ENCODE results near the gene CLCNKA. TPM values are rescaled to one million over a fixed set of nuclear protein-coding genes. Genes with fewer than 3 reads are reported as not detected.

CLCNKA gene
- polyA plus RNA-seq, 1 of the 3 experiments (the other 2 are of a cell fraction), result 0.03 TPM

Small RNA genes within 50 kb of the gene (small RNA-seq; reads per million reads assigned to genes)
- 0 reads per million in 7 experiments for gene AL355994.1
- 0 reads per million in 7 experiments for gene AL355994.5

Other genes starting within 250 kb of the CLCNKA start
- 2.8 and 4.1 TPM in 2 replicates for gene UQCRHL, start 214.4 kb upstream of the CLCNKA start, polyA plus RNA-seq (2012; rRNA removed)
- gene SPEN, start 174.3 kb upstream of the CLCNKA start, polyA plus RNA-seq (2012; rRNA removed), result 3.2 and 6.1 TPM in 2 replicates
- 54.1 and 56.4 TPM in 2 replicates for gene ZBTB17, start 45.9 kb upstream of the CLCNKA start, polyA plus RNA-seq (2012; rRNA removed)
- gene SRARP, start 17.8 kb upstream of the CLCNKA start, polyA plus RNA-seq (2012; rRNA removed), result not detected in 2 replicates
- gene HSPB7, start 4.0 kb upstream of the CLCNKA start, polyA plus RNA-seq (2012; rRNA removed), result 0.05 and 0.23 TPM in 2 replicates
- gene CLCNKB, start 21.7 kb downstream of the CLCNKA start, polyA plus RNA-seq (2012; rRNA removed), result 0.37 and 0.41 TPM in 2 replicates
- 0.97 and 1.6 TPM in 2 replicates for gene FAM131C, start 51.6 kb downstream of the CLCNKA start, polyA plus RNA-seq (2012; rRNA removed)
- gene EPHA2, start 134.0 kb downstream of the CLCNKA start, polyA plus RNA-seq (2012; rRNA removed), result 82.2 and 126 TPM in 2 replicates
- 11.5 and 11.8 TPM in 2 replicates for gene ARHGEF19, start 190.6 kb downstream of the CLCNKA start, polyA plus RNA-seq (2012; rRNA removed)
- 6.5 and 8.6 TPM in 2 replicates for gene CPLANE2, start 215.1 kb downstream of the CLCNKA start, polyA plus RNA-seq (2012; rRNA removed)